Stimulated activated naive CD8-positive, alpha-beta T cell treated with anti-CD3 and anti-CD28 coated beads, Interleukin-15, Interleukin-2, amounts not matched to agents 100 ng/mL and 50 ng/mL, for 24 hours (primary cell): ENCODE results near the gene DSCAML1.

Experiments
- H3K27ac Mint-ChIP-seq: one replicate; pipeline ENCODE4 v1.8.0; 2021; ENCODE audit warnings: mild to moderate bottlenecking, mixed read lengths
- H3K27me3 Mint-ChIP-seq: one replicate; pipeline ENCODE4 v1.8.0; 2021; ENCODE audit warnings: mixed read lengths
- H3K36me3 Mint-ChIP-seq: one replicate; pipeline ENCODE4 v1.8.0; 2021; ENCODE audit warnings: low read depth, mixed read lengths
- H3K4me1 Mint-ChIP-seq: one replicate; pipeline ENCODE4 v1.8.0; 2021; ENCODE audit warnings: low read depth, mixed read lengths
- H3K4me3 Mint-ChIP-seq: one replicate; pipeline ENCODE4 v1.8.0; 2021; ENCODE audit warnings: mild to moderate bottlenecking, mixed read lengths
- H3K9me3 Mint-ChIP-seq: one replicate; pipeline ENCODE4 v1.8.0; 2021; ENCODE audit warnings: mixed read lengths

Gene DSCAML1

DNA sequence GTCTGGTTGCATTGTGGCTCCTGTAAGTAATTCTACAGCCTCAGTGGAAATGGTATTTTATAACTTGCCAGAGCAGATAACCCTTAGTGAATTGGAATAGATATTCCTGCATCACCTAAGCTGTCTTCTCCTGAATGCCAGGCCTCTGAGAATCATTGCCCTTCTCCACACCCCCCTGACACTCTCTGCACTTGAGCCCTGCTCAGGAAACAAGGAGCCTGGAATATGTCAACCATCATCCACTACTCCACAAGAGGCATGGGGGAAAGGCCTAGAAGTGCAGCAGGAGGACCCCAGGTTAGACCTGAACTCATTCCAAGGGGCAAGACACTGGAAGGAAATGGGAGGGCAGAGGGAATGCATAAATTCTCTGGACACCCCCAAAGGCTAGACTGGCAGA, 72.4 kb downstream of the DSCAML1 start:
- no peaks in the 10 kb centered on the region for H3K27me3 Mint-ChIP-seq
- H3K4me1 Mint-ChIP-seq = no peaks in the 10 kb centered on the region
- no peaks in the 10 kb centered on the region for H3K36me3 Mint-ChIP-seq
- H3K27ac Mint-ChIP-seq = no peak overlapping the region
- no peaks in the 10 kb centered on the region for H3K9me3 Mint-ChIP-seq
- no peak overlapping the region for H3K4me3 Mint-ChIP-seq

DNA sequence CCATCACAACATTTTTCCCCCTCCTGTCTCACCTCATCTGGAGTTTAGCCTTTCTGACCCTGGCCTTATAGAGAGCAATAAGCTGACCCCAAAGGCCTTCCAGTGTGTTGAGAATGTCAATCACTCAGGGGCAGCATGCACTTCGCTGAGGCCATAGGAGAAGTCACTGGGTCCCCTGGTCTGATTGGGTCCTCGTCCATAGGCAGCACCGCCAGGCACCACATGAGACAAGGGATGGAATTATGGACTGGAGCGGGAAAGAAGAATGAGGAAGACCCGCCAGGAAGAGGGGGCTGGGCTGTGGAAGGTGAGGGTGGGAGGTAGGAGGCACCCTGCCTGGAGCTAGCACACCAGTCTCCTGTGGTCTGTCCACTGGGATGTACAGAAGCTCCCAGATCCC, 72.9 kb downstream of the DSCAML1 start:
- no peaks in the 10 kb centered on the region for H3K36me3 Mint-ChIP-seq
- H3K4me3 Mint-ChIP-seq = no peak overlapping the region
- H3K4me1 Mint-ChIP-seq = no peaks in the 10 kb centered on the region
- no peaks in the 10 kb centered on the region for H3K9me3 Mint-ChIP-seq
- H3K27ac Mint-ChIP-seq = no peak overlapping the region
- H3K27me3 Mint-ChIP-seq = no peaks in the 10 kb centered on the region

DNA sequence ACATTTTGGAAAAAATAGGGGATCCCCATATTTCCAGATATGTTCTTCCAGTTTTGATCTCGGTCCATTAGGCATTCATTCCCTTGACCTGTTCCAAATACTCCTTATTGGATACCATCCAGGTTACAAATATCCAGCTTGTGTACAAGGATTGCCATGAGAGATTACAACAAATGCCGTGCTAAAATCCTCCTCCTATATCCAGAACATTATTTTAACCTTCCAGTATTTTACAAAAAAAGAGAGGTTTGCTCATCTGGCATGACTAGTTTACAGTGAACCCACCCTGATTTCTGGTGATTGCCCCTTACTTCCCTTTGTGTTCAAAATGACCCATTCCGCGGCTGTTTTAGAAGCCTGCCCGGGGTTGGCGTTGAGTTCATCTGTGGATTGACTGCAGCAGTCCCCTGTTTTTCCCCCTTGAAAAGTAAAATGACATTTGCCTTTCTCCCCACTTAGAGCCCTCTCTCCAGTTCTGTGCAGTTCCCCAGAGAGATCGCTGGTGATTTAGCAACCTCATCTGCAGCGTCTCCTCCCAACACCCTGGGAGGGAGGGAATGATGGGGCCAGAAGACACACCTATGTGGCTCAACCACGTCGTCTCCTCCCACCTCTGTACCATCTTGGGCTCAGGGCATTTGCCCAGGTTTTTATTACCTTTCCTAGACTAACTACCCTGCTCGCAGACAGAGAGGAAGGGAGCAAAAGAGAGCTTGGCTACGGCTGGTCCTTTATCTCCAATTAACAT, 73.6 kb downstream of the DSCAML1 start:
- no peaks in the 10 kb centered on the region for H3K27me3 Mint-ChIP-seq
- no peaks in the 10 kb centered on the region for H3K4me1 Mint-ChIP-seq
- H3K27ac Mint-ChIP-seq = no peak overlapping the region
- no peaks in the 10 kb centered on the region for H3K36me3 Mint-ChIP-seq
- no peaks in the 10 kb centered on the region for H3K9me3 Mint-ChIP-seq
- no peak overlapping the region for H3K4me3 Mint-ChIP-seq

GRCh38 chr11:117722082-117722481, 74.9 kb downstream of the DSCAML1 start:
- no peaks in the 10 kb centered on the region for H3K4me1 Mint-ChIP-seq
- no peak overlapping the region for H3K4me3 Mint-ChIP-seq
- no peaks in the 10 kb centered on the region for H3K9me3 Mint-ChIP-seq
- no peak overlapping the region for H3K27ac Mint-ChIP-seq
- no peaks in the 10 kb centered on the region for H3K36me3 Mint-ChIP-seq
- no peaks in the 10 kb centered on the region for H3K27me3 Mint-ChIP-seq

- Mint-ChIP-seq H3K9me3 (no peaks in the 10 kb centered on the region), H3K27ac (no peak overlapping the region), H3K36me3 (no peaks in the 10 kb centered on the region), H3K27me3 (no peaks in the 10 kb centered on the region), H3K4me1 (no peaks in the 10 kb centered on the region), H3K4me3 (no peak overlapping the region)
Measured at GRCh38 chr11:117720061-117720511, 76.9 kb downstream of the DSCAML1 start.

DNA sequence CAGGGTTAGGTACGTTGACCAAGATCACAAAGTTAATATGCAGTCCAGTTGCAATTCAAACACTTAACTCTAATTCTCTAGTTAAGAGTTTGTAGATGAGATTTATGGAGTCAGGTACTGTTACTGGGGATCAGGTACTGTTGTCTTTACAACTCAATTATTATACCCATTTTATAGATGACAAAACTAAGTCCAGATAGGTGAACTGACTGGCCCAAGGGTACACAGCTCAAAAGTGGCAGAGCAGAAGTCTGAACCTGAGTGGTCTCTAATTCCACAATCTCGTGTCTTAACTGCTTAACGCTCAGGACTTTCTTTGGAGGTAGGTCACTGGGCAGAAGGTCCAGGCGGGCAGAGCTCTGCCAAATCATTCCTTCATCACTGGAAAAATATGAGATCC, 77.5 kb downstream of the DSCAML1 start:
- Mint-ChIP-seq H3K27me3 (no peaks in the 10 kb centered on the region), H3K4me1 (no peaks in the 10 kb centered on the region), H3K4me3 (no peak overlapping the region), H3K9me3 (no peaks in the 10 kb centered on the region), H3K36me3 (no peaks in the 10 kb centered on the region), H3K27ac (no peak overlapping the region)

GRCh38 chr11:117717485-117718314, 79.3 kb downstream of the DSCAML1 start:
- H3K9me3 Mint-ChIP-seq = no peaks in the 10 kb centered on the region
- H3K36me3 Mint-ChIP-seq = no peaks in the 10 kb centered on the region
- no peaks in the 10 kb centered on the region for H3K4me1 Mint-ChIP-seq
- H3K27ac Mint-ChIP-seq = no peak overlapping the region
- H3K27me3 Mint-ChIP-seq = no peaks in the 10 kb centered on the region
- H3K4me3 Mint-ChIP-seq = no peak overlapping the region

DNA sequence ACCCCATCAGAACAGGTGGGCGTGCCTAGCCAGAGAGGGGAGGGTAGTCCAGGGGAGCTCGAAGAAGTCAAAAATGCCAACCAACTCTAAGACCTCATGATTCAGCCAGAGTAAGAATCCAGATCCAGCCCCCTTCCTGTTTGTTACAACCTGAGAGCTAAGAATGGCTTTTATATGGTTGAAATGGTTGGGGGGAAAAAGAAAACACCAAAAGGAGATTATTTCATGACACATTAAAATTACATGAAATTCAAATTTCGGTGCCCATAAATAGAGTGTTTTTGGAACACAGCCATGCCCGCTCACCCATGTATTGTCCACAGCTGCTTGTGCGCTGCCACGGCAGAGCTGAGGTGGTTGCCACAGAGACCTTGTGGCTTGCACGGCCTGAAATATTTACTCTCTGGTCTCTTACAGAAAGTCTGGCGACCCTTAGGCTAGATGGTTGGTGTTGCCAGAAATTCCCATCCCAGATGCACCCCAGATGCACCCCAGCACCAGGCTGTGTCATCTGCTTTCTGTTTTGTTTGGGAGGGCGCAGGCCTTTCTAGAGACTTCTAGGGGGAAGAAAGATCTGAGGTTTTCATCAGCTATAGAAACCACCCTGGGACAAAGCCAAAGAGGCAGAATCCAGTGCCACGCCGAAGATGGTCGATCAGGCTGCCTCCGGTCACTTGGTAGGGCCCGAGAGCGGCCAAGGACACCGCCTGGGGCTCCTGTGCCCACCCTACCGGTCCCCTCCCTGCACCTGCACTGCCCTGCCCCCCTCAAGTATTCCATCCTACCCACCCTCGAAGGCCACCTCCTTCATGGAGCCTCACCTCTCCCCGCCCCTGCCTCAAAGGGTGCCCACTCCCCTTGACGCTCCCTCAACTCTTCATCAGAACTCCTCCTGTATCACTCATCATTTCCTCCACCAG, 80.2 kb downstream of the DSCAML1 start:
- Mint-ChIP-seq H3K36me3 (no peaks in the 10 kb centered on the region), H3K4me3 (no peak overlapping the region), H3K27me3 (no peaks in the 10 kb centered on the region), H3K9me3 (no peaks in the 10 kb centered on the region), H3K4me1 (no peaks in the 10 kb centered on the region), H3K27ac (no peak overlapping the region)

DNA sequence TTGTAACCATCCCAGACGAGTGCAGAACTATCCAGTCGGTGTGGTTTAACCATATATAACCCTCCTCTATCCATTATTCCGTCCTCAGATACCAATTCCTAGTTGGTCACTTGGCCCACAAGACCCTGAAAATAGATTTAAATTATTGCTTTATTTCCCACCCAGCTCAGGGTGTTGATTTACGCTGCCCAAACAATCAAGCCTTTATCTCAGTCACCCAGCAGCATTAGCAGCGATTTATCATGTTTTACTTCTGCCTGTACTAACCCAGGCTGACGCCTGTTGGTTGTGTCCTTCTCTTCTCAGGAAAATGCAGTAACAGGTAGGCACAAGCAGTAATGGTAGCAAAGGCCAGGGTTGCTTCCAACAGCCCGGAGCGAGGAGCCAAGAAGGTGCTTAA, 81.2 kb downstream of the DSCAML1 start:
- Mint-ChIP-seq H3K27me3 (no peaks in the 10 kb centered on the region), H3K9me3 (no peaks in the 10 kb centered on the region), H3K36me3 (no peaks in the 10 kb centered on the region), H3K27ac (no peak overlapping the region), H3K4me3 (no peak overlapping the region), H3K4me1 (no peaks in the 10 kb centered on the region)

GRCh38 chr11:117713538-117713991, 83.5 kb downstream of the DSCAML1 start:
- Mint-ChIP-seq H3K4me1 (no peaks in the 10 kb centered on the region), H3K9me3 (no peaks in the 10 kb centered on the region), H3K27me3 (no peaks in the 10 kb centered on the region), H3K4me3 (no peak overlapping the region), H3K27ac (no peak overlapping the region), H3K36me3 (no peaks in the 10 kb centered on the region)

DNA sequence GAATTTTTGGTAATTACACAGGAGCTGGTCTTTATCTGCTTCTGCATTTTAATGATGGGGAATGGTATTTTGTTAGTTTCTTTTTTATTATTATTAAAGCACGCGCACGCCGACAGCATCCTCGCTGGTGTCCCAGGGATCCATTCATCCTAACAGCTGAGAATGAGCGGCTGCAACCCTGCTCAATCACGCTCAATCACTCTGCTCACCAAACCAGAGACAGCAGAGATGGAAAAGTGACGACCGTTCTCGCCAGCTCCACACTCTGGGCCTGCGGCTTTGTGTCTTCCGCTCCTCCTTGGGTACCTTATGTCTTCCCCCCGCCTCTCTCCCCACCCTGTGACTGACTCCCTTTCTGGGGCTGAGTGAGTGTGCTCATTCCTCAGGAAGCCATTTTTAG, 84.5 kb downstream of the DSCAML1 start:
- Mint-ChIP-seq H3K27ac (no peak overlapping the region), H3K36me3 (no peaks in the 10 kb centered on the region), H3K4me1 (no peaks in the 10 kb centered on the region), H3K4me3 (no peak overlapping the region), H3K9me3 (no peaks in the 10 kb centered on the region), H3K27me3 (no peaks in the 10 kb centered on the region)

DNA sequence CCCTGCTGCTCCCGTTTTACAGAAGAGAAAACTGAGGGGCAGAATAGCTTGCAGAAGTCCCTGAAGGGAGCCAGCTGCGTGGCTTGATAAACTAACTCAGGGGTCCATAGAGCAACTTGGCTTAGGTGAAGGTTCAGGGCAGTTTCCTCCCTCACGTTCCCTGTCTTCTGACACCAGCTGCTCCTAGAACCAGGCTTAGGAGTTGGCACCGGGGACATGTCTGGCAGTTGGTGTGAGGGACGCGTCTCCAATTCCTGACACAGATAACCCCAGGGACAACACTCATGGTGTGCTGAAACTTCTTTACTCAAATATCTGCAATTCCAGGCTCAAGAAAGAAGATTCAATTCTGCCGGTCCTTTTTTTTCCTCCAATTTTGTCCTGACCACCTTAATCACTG, 85.7 kb downstream of the DSCAML1 start:
- Mint-ChIP-seq H3K36me3 (no peaks in the 10 kb centered on the region), H3K4me1 (no peaks in the 10 kb centered on the region), H3K27ac (no peak overlapping the region), H3K4me3 (no peak overlapping the region), H3K27me3 (no peaks in the 10 kb centered on the region), H3K9me3 (no peaks in the 10 kb centered on the region)

GRCh38 chr11:117710211-117710610, 86.8 kb downstream of the DSCAML1 start:
- Mint-ChIP-seq H3K4me1 (no peaks in the 10 kb centered on the region), H3K36me3 (no peaks in the 10 kb centered on the region), H3K27ac (no peak overlapping the region), H3K9me3 (no peaks in the 10 kb centered on the region), H3K27me3 (no peaks in the 10 kb centered on the region), H3K4me3 (no peak overlapping the region)

GRCh38 chr11:117706322-117706814, 90.6 kb downstream of the DSCAML1 start:
- peaks cover 4% of the 10 kb centered on the region for H3K4me1 Mint-ChIP-seq
- H3K27ac Mint-ChIP-seq = no peak overlapping the region
- no peaks in the 10 kb centered on the region for H3K36me3 Mint-ChIP-seq
- H3K4me3 Mint-ChIP-seq = no peak overlapping the region
- H3K9me3 Mint-ChIP-seq = no peaks in the 10 kb centered on the region
- H3K27me3 Mint-ChIP-seq = peaks cover 7% of the 10 kb centered on the region
